ENCODE measurements around the gene CAPSL.
"Not testable (repeated sequence)": the region's sequence is repeated elsewhere in the genome, so short reads cannot be mapped to it uniquely, and the experiment has no call there.

Gene CAPSL

DNA sequence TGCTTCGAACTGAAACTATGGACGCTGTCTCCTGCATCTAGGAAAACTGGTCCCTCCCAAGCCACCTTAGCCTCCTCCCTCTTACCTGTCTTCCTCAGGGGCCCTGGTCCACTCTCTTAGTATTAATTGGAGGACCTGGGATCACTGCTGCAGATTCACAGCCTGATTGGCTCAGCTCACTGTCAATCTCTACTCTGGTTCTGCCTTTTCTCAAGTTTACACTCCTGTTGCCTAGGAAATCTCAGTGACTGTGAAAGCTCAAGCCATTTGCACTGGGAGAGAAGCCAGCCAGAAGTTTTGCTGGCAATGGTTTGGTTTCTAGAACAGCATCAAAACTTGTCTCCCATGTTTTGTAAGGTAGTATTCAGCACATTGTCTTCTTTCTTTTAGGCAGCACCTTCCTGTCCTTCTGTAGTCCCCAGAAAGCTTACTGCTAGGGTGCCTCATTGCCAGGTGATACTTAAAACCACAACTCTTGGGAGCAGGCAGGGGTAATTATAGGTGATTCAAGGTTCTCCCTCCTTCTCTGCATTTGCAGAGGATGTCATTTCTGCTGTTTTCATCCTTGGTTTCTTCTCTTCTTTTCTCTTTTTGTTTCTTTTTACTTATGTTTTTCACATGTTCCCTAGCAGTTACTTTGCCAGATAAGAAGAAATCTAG, at the start of gene CAPSL:
CAPSL (minus strand) TSS at position 55 of the 660 bp plus-strand sequence. CDS start 17,502 bp downstream, outside the sequence.
- no peak for DNase-seq

- DNase-seq: no peak
Observed at GRCh38 chr5:35987776-35988175, 49.4 kb upstream of the CAPSL start.

GRCh38 chr5:35979715-35980114, 41.3 kb upstream of the CAPSL start:
- no peak for DNase-seq

GRCh38 chr5:35976859-35977258, 38.4 kb upstream of the CAPSL start:
- DNase-seq: not testable (repeated sequence)

DNA sequence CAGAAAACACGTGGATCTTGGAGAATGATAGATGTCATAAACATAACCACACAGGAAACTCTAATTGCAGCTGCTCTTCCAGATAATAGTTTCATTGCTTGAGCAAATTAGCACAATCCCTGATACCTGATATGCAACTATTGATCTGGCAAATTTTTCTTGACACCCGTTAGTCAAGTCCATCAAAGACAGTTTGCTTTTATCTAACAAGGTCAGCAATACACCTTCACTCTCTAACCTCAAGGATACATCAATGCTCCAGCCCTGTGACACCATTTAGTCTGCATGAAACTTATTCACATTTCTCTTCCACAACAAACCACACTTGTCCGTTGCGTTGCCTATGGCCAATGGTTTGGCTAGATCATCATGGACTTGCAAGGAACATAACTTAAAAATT, 36.1 kb upstream of the CAPSL start:
- DNase-seq: no peak

- no peak for DNase-seq
Observed at GRCh38 chr5:35971878-35972210, 33.4 kb upstream of the CAPSL start.

DNA sequence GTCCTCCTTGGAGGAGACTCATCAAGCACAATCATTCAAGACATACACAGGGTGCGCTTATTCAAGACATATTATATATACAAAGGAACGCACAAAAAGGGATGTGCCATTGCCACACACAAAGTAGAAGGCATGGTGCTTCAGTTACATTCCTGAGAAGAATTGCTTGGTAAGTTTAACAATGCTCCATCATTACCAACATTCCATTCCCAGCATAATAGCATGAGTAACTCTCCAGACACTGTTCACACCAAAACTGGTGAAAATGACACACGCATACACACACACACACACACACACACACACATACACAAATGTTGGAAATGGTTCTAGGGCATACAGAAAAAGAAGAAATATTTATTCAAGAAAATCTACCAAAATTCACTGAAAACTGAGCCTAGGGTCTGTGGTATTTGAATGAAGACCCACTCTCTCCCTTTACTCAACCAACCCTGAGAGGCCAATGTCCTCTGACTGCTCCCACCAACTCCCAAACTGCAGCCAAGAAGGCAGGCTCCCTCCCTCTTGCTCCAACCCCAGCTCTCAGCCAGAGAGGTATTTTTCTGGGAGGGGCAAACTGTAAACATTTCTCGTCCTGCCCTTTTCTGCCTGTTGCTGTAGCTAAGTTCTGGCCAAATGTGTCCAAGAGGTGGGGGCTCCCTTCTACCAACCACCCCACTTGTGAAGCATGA, 32.9 kb upstream of the CAPSL start:
- DNase-seq: no peak

DNA sequence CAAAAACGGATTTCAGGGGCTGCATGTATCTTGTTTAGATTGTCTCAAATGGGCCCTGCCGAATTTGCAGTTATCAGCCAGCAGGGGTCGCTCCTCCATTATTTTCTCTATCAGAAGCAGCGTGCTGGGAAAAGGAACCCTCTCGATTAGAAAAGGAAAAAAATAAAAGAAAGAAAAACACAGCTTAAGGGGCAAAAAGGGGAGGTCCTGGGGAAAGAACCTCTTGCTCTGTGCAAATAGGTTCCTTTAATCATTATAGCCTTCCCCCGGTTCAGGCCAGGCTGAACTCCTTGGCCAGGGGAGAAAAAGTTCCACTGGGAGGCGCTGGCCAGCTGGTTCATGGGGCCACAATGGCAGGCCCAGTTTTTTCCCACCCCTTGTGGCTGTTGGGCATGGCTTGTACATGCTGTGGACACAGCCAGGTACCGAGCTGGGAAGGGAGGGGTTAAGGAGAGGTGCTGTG, 25.0 kb upstream of the CAPSL start:
- no peak for DNase-seq

DNA sequence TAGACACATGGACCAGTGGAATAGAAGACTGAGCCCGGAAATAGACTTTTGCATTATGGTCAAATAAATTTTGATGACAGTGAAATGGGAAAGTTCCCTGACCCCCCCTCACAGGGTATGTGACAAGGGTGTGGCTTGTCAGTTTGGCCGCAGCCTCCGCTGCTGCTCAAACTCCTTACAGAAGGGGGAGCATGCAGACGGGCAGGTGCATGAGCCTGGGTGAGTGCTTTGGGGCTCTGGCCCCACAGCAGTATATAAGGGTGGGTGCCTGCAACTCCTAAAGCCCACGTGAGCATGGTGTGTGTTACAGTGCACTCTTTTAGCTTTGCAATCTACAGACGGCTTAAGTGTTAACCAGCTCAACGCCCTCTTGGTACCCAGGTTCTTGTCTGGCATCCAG, 21.9 kb upstream of the CAPSL start:
- DNase-seq: no peak

DNA sequence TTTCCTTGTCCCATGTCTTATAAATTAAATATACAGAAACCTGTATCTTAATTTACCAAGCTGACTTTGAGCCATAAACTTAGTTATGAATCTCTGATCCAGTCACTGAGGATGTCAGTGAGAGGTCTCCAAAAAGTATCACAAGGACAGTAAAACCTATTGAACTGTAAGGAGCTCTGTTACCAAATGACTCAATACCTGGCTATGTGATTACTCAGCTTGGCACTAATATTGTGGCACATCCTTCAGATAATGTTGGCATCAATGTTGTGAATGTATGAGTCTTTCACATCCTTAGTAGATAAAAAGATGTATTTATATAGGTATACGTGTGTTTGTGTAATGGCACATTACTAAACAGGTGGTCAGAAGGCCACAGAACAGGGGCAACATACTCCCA, 18.0 kb upstream of the CAPSL start:
- DNase-seq: no peak

- DNase-seq: no peak
Observed at GRCh38 chr5:35954175-35954574, 15.8 kb upstream of the CAPSL start.

DNA sequence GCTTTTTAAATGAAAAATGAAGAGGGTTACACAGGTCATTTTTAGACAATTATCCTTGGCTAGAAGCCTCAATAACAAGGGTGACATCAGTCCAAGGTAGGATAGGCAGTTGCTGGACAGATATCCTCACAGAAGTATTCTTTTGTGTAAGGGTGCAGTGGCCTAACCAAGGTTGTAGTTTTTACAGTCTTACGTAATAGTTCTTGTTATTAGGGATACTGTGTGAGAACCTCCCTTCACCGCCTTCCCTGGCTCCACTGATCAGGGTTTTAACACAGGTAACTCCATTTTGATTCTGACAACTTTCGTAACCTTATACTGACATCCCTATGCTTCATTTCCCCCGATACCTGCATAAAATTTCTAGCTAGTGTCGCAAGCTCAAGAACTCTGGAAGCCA, 8.7 kb upstream of the CAPSL start:
- DNase-seq: no peak

DNA sequence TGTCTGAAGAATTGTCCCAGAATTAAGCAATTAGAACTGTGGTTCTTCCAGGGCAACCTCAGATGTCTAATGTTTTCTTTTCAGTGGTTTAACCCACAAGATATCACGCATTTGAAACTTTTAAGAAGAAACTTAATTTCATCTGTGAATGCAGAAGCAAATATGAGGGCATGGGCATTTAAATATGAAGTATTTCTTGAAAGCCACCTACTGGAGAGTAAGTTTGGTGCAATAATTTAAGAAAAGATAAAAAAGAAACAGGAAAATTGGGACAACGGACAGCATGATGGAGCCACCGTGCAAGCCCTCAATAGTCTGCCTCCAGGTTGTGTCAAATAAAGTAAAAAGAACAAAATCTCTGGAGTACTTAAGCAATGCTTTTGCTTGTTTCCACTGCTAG, 1.2 kb upstream of the CAPSL start:
- DNase-seq: no peak

- DNase-seq: peak; percentile 58
Observed at GRCh38 chr5:35926389-35927051, 11.9 kb downstream of the CAPSL start.

DNA sequence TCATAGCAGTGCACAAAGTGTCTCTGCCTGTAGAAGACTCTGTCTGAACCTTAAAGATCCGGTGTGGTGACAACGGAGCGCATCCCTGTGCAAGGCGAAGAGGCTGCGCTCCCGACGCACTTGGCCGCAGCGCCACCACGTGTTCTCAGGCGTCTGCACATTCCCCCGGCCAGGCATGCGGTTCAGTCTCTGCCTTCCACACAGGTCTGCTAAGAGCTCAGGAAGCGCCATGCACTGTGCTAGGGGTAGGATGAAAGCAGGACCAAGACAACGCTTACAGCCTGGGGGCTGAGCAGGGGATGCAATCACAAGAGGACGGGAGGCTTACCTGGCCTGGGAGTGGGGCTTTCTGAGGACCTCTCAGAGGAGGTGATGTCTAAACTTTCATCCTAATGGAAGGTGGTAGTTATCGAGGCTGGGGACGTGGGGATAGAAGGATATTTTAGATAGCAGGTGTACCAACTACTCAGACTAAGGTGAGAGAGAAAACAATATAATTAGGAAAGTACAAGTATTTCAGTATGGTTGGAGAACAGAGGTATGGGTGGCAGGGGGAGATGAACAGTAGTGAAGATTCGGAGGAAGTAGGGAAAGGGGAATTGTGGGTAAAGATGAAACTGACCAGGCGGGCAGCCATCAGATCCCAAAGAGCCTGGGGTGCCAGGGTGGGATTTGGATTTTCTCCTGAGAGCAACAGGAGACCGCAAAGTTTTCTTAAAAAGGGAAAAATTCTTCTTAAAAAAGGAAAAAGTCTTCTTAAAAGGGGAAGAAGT, 13.3 kb downstream of the CAPSL start:
- DNase-seq: no peak

DNA sequence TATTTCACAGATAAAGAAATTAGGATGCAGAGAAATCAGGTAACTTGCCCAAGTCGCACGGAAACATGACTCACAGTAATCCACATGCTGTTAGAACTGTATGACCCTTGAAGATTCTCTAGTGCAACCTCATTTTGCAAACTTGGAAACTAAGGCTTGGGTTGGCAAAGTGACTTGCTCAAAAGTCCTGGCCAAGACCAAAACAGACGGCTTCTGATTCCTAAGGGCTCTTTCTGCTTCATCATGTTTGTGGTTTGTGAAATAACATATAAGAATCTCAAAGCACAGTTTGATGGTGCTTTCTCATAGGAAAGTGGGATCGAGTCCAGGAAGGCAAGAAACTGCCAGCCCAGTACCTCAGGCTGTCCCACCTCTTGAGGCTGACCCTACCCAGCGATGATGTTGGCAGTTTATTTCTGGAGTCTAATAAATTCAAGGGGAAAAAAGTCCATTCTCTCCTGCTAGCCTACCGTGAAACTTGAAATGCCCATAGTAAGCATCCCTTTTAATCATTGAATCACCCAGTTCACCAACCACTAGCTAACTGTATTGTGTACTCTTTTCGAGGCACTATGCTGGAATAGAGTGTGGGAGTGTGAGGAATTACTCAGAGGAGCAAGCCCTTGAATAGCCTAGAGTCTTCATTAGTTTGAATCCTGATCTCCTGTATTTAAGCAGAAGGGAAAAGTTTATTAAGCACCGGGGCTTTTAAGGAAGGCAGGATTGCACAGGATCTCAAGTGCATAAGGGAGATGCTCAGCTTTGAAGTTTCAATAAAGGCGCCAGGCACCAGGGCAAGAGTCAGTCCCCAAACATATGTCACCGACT, 14.1 kb downstream of the CAPSL start:
- DNase-seq: no peak

- no peak for DNase-seq
Observed at GRCh38 chr5:35922468-35922867, 16.0 kb downstream of the CAPSL start.

DNA sequence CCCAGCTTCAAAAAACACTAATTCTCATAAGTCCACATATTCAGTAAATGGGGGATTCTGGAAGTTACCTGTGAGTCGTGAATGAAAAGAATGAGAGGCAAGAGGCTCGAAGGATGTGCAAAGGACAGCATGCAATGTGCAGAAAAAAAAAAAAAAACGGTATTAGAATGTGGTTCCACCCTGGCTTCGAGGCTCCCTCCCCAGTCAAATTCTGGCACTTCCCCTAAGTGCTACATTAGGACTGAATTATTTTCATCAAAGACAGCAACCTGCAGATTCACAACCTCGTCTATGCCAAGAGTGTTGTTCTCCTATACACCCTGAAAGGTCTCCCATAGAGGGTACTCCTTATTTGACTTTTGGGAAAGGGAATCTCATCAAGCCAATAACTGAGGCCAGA, 16.5 kb downstream of the CAPSL start:
- DNase-seq: no peak

DNA sequence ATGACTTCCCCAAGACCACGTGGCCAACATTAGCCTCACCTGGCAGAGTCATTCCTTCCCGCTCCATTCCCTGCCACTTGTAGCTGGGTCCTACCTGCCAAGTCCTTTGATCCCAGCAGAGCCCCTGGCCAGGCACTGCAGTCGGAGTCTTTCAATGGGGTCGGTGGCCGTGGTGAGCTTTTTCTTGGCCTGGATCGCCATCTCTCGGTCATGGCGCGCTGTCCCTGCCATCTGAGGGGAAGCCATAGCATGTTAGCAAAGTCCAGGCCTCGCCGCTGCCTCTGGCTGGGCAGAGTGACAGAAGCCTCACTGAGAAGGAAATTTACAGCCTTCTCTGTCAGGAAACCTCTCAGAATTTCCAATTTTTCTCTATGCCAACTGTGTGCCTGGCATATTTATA, 17.5 kb downstream of the CAPSL start:
- no peak for DNase-seq

GRCh38 chr5:35919191-35919590, 19.2 kb downstream of the CAPSL start:
- no peak for DNase-seq

DNA sequence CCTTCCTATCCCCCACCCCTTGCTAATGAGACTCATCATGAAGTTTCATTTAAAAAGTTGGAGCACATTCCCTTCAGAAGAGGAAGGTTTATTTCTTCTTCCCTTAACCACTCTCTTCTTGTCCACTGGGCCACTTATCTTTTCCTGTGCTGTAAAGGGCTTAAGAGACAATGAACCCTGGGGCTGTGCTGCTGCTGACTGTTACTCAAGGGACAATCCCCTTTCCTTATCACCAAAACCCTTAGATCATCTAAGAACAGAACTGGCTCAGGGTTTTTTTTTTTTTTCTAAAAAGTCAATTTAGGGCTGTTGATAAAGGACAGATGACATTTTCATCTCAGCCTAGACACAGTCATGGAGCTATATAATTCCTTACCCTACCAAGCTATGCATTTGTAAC, 29.6 kb downstream of the CAPSL start:
- no peak for DNase-seq

GRCh38 chr5:35908228-35908627, 30.2 kb downstream of the CAPSL start:
- DNase-seq: no peak
